Gastroesophageal sphincter (tissue), 3 donors: ENCODE results near the gene CNTRL.

Experiments
- CTCF ChIP-seq, 4 experiments: fragments of 200-600 bp in 2 of 4; fragments of 450-650 bp in 2 of 4; sonication (generic) in 1 of 4; IDR thresholded peaks; one replicate each; pipeline ENCODE4 v1.5.1; 2017 to 2019; ENCODE audit warnings: antibody characterized with exemption in 4 of 4, mild to moderate bottlenecking in 2 of 4, moderate library complexity in 2 of 4
- EP300 ChIP-seq: sonication (generic); formaldehyde crosslinking; IDR thresholded peaks from one replicate; pipeline ENCODE4 v1.6.1; 2017; ENCODE audit warnings: antibody characterized with exemption, mild to moderate bottlenecking
- POLR2A ChIP-seq, 2 donors: fragments of 450-650 bp; IDR thresholded peaks; one replicate each; pipeline ENCODE4 v1.6.1; 2017; ENCODE audit warnings: antibody characterized with exemption in 2 of 2, mild to moderate bottlenecking in 2 of 2, moderate library complexity in 1 of 2

GRCh38 chr9:121095057-121095456 is 20.3 kb downstream of the CNTRL start:
- TF ChIP-seq CTCF (IDR thresholded peaks at IDR 0.05) (no peak), POLR2A (IDR thresholded peaks at IDR 0.05) (no peak), EP300 (no peak)
